T-helper 9 cell (primary cell): Measurements from ENCODE around the gene ASTN1.

Experiments used
- DNase-seq: peaks from one replicate; pipeline ENCODE4 v3.0.0-alpha.2; 2020
- total RNA-seq, 2 donors: gene quantifications; one replicate each; lab custom pipeline; 2026; lab: John Stamatoyannopoulos, UW

ASTN1 gene
- total RNA-seq = 0 to 0.21 reads per million in 2 donors

DNA sequence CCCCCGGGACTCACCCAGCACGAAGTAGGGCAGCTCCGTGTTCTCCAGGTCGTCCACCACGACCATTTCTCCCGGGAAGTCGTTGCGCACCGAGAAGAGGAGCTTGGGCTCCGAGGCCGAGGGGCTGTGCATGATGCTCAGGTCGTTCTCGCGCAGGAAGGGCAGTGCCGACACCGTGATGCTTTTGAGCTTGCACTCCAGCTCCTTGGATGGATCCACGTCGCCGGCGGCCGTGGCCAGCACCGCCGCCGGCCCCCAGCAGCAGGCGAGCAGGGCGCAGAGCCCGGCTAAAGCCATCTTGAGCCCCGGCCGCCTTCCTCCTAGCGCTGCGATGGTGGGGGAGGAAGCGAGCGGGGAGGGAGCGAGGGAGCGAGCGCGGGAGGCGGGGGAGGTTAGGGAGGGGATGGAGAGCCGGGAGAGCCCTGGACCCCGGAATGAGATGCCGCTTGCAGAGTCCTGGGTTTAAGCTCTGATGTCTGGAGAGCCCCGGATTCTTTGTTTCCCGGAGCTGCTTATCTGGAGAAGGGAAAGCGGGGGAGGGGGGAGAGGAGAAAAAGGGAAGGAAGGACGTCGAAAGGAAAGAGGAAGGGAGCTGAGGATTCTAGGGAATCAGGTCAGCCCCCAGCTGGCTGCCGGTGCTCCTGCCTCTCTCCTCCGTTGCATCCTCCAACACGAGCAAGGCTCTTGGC is at the start of gene ASTN1:
ASTN1 (minus strand) TSS at position 333 of the 689 bp plus-strand sequence; CDS start at position 297, 36 bp downstream.
- DNase-seq = no peak

GRCh38 chr1:177211231-177211630 is 46.7 kb upstream of the ASTN1 start:
- DNase-seq = no peak

DNA sequence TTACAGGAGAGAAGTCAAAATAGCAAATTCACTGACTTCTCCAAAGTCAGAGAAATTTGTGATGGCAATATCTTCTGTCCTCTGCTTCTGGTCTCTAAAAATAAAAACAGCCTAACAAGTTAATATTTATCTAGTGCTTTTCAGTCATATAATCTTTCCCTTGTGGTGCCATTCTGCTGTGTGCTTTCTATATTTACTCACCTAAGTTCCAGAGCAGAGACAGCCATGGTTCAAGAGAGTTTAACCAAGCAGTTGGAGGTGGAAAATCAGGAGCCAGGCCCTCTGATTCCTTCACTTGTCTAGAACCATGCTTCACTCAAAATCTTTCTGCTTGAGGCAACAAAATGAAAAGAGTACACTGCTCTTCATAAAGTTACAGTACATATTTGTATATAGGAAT is 45.6 kb upstream of the ASTN1 start:
- DNase-seq = no peak

GRCh38 chr1:177209357-177209756 is 44.8 kb upstream of the ASTN1 start:
- no peak for DNase-seq

- no peak for DNase-seq
Observed at GRCh38 chr1:177208920-177209319, 44.4 kb upstream of the ASTN1 start.

DNA sequence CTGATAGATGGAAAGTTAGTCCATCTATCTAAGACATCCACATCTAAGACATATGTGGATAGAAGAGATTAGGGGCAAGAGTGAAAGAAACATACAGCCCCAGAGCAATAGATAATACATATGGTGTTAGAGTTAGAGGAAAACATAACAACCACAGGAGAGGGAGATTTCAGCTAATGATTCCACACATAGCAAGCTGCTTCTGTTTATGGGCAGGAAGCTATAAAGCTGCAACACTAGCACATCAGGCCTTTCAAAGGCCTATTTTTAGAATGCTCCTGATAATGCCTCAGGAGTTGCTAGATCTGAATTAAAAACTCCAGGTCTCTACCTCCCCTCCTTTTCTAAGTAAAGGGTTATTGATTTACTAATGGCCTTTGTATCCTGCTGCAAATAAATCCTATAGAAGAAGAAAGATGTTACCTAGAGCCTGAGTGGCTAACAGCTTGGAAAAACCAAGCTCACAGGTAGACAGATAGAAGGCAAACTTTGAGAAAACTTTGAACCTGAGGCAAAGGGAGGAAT is 42.4 kb upstream of the ASTN1 start:
- DNase-seq = no peak

GRCh38 chr1:177200290-177200689 is 35.8 kb upstream of the ASTN1 start:
- no peak for DNase-seq

GRCh38 chr1:177198243-177198642 is 33.7 kb upstream of the ASTN1 start:
- no peak for DNase-seq

- DNase-seq = no peak
Observed at GRCh38 chr1:177190308-177190970, 25.9 kb upstream of the ASTN1 start.

GRCh38 chr1:177186639-177187038 is 22.1 kb upstream of the ASTN1 start:
- no peak for DNase-seq

DNA sequence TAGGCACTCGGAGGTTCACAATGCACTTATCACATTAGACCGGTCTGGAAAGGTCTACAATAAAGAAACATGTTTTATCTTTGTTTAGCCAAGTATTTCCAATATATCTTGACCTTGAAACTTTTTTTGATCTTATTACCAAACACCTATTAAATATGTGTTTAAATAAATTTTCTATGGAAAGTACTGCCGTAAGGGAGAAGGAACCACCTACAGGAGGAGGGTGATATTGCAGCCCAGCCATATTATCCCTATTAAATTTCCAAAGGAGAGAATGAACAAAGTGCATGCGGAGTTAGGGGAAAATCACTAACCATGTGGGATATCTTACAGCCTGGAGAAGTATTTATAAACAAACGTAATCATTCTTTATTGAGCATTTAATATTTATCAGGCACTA is 20.7 kb upstream of the ASTN1 start:
- DNase-seq = no peak

DNA sequence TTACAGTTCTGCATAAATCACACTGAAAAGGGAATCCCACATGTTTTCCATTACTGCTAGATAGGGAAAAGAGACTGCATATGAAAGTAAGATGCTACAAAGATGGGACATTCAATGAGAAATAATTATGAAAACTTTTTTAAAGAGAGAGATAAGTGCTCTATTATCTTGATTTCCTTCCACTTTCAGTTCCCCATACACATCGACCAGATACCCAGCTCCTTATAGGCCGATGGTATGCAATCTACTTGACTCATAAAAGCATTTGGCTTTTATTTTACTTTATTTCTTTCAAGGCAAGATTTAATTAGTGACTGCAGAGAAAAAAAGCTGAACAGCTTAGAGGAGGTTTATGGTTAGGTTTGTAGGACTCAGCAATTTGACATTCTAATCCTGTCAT is 19.3 kb upstream of the ASTN1 start:
- no peak for DNase-seq

DNA sequence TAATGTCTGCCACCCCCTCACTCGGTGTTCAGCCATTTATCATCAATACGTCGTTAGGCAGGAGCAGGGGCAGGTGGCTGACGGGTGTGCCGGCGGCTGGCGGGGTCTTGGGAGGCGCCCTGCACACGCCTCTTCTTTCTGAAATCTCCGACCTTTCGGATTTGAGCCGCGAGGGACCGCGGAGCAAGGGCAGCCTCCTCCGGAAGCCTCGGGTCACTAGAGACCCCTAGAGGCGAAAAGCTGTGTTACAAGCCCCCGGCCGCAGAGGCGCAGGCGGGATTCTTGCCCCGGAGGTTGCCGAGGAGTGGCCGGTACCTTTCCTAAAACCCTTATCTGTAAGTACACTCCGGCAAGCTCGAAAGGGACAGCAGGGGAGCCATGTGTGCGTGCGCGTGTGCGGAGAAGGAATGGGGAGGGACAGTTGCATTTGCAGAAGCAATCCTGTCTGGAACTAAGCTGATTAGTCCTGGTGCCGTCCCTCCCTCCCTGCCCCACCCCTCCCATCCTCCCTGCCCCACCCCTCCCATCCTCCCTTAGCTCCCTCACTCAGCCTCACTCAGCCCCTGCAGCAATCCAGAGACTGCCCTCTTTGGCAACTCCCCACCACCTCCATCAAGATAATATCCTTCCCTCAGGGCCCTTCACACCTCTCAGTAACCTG is 17.2 kb upstream of the ASTN1 start:
- no peak for DNase-seq

DNA sequence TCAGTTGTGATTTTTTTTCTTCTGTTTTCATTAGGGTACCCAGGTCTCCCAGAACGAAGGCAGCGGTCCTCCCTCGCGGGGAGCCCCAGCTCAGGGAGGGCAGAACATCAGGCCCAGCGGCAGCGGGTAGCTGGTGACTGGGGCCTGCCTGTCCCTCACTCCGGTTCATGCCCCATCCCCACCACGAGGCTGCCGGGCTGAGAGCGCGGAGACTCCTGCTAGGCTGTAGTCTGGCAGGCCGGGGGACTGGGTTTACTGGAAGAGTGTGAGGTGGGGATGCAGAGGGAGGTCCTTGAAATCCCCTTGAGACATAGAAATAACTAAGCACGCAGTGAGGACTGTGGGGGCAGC is 16.7 kb upstream of the ASTN1 start:
- no peak for DNase-seq

DNA sequence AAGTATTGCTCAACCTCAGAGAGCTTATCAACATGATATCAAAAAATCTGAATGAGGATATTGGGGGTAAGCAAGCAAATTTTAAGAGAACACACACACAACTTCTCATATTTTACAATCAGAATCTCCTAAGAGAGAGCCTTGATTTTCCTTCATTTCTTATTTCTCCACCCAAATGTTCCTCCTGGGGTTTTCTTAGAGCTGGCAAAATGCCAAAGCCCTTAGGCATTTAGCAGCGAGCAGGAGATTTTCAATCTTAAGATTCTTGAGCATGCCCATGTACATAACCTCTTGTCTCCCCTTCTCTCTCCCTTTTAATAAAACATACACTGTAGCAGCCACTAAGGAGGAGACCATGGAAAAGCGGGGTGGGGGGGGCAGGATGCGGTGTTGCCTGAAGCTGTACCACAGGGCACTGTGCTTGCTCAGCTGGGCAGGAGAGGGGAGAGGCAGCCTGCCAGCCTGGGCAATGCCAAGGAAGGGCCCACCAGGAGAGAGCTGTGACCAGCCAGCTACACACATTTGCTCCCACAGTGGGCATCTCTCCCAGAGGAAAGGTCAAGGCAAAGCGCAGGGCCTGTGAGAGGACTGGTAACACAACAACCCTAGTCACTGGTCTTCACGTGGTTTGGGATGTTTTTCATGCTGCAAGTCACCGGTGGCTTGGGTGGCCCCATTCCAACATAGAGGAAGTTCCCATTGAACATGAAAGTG is 10.6 kb upstream of the ASTN1 start:
- no peak for DNase-seq

GRCh38 chr1:177173976-177174375 is 9.5 kb upstream of the ASTN1 start:
- DNase-seq = no peak

GRCh38 chr1:177172866-177173265 is 8.4 kb upstream of the ASTN1 start:
- no peak for DNase-seq

GRCh38 chr1:177172272-177172671 is 7.8 kb upstream of the ASTN1 start:
- no peak for DNase-seq

DNA sequence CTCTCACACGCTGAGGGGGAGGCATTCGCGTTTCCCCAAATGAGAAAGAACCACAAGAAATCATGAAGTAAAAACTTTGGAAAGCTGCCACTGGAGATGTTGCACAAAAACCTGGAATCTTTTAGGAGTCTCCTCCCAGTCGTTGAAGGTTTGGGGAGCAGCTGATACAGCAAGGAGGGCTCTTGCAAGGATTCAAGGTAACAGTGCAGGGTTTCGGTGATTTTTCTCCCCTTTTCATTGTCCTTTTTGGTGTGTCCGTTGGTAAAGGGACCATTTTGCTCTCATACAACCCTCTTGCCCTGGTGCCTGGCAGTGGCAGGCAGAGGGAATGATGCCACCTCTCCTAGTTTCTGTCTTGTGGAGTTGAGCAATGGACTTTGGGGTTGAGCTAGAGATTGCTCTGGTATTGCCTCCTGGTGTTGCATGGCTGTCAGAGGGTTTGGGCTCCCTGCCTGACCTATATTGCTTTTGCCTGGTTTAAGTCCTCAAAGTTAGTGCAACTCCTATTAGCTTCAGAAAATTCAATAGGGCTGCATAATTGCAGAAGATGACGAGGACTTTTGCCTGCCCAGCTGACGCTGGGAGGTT is 7.1 kb upstream of the ASTN1 start:
- DNase-seq = no peak

- no peak for DNase-seq
Observed at GRCh38 chr1:177170756-177171535, 6.4 kb upstream of the ASTN1 start, which contains the start of gene BRINP2. Gene BRINP2, plus strand, starts transcription at chr1:177170958. Its CDS starts 58,919 bp downstream, at chr1:177229877.

GRCh38 chr1:177165069-177165439 is 542 bp upstream of the ASTN1 start:
- no peak for DNase-seq

- no peak for DNase-seq
Observed at GRCh38 chr1:177163844-177164379, 600 bp downstream of the ASTN1 start.
